T-helper 2 cell treated with Interferon-gamma antibody and Interleukin-4, amounts not matched to agents 100 ng/mL and 5 ng/mL, for 36 hours (primary cell): Measurements from ENCODE around the gene UCN. TPM values are rescaled to one million over a fixed set of nuclear protein-coding genes. Genes with fewer than 3 reads are reported as not detected.

Experiments used
- intact Hi-C: fragments of 100-400 bp; cut with micrococcal nuclease; formaldehyde crosslinking; loops from one replicate; pipeline ENCODE4 v1.15.1; 2023
- total RNA-seq: library from RNA; stranded (reverse); gene quantifications from 2 replicates; pipeline ENCODE4 v1.2.3, GENCODE V29; 2022

The UCN gene
- total RNA-seq, 1 donor from 2014 or later = 2.0 TPM

DNA sequence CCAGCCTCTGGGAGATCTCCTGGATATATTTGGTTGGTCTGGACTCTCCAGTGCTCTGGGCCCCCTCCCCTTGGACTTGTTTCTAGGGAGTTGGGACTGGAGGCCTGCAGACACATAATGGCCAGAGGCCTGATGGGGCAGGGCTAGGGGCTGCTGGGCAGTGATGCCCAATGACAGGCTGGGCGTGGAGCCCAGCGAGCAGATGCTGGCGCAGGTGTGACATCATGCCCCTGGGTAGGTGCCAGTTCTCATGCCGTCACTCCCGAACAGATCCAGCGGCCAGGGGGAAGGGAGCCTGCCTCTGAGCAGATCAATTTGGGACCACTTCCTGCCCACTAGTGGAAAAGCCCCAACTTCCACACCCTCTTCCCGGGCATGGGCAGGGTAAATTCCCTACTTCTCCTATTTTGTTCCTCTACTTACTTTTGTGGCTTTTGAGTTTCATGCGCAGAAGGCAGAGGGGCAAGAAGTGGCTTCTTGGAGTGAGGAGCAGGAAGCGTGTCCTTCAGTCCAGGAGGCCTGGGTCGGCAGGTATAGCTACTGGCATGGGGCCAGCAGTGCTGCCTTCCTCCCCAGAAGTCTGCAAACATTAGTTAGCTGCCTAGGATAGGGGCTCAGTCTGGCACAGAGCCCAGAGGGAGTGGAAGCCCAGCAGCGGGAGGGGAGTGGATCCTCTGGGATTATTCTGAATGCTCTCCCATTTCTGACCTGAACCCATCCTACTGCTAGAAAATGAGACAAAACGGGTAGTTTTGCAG lies 8.6 kb upstream of the UCN start:
- intact Hi-C loops = no loop called here

GRCh38 chr2:27315122-27315521 lies 6.9 kb upstream of the UCN start:
- intact Hi-C loops = no loop called here

GRCh38 chr2:27314709-27315108 lies 6.5 kb upstream of the UCN start:
- intact Hi-C loops = no loop called here

DNA sequence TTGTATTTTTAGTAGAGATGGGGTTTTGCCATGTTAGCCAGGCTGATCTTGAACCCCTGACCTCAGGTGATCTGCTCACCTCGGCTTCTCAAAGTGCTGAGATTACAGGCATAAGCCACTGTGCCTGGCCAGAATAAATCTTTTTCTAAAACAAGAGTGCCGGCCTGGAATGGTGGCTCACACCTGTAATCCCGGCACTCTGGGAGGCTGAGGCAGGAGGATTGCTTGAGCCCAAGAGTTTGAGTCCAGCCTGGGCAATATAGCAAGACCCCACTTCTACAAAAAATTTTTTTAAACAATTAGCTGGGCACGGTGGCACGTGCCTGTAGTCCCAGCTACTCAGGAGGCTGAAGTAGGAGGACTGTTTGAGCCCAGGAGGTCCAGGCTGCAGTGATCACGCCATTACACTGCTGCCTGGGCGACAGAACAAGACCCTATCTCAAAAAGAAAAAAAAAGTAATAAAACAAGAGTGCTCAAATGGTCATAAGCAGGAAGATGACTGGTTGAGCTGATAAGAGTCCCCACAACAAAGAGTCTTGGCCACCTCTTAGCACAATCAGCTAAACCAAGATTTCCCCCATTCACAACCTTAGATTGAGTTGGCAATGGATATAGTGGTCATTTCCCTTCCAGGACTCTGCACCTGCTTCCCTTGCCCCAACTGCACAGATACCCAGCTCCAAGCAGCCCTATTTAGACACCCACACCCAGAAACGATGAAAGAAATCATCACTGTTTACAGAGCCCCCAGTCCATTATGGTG lies 5.8 kb upstream of the UCN start:
- intact Hi-C loops = no loop called here

GRCh38 chr2:27312152-27312551 lies 3.9 kb upstream of the UCN start:
- intact Hi-C loops = no loop called here

GRCh38 chr2:27309651-27310050 lies 1.4 kb upstream of the UCN start:
- intact Hi-C loops = loop anchor here (10.0 kb wide), 1 partner anchor 465 kb away; the partner anchor contains the start of gene DPYSL5

GRCh38 chr2:27307545-27308358 lies 493 bp downstream of the UCN start:
- intact Hi-C loops = loop anchor here (10.0 kb wide), 1 partner anchor 463 kb away; the partner anchor contains the start of gene DPYSL5

DNA sequence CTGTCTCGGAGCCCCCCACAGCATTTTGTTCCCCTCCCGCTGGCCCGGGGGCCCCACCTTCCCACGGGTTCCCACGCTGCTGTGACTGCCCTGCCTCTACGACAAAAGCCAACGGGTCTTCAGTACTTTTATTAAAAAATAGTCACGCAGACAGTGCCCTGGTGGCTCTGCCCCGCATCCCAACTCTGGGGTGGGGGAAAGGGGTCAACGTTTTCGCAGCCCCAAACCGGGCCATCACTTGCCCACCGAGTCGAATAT lies 1.0 kb downstream of the UCN start:
- intact Hi-C loops = loop anchor here (10.0 kb wide), 1 partner anchor 462 kb away; the partner anchor contains the start of gene DPYSL5

GRCh38 chr2:27306573-27307286 lies 1.5 kb downstream of the UCN start:
- intact Hi-C loops = loop anchor here (10.0 kb wide), 1 partner anchor 462 kb away; the partner anchor contains the start of gene DPYSL5

DNA sequence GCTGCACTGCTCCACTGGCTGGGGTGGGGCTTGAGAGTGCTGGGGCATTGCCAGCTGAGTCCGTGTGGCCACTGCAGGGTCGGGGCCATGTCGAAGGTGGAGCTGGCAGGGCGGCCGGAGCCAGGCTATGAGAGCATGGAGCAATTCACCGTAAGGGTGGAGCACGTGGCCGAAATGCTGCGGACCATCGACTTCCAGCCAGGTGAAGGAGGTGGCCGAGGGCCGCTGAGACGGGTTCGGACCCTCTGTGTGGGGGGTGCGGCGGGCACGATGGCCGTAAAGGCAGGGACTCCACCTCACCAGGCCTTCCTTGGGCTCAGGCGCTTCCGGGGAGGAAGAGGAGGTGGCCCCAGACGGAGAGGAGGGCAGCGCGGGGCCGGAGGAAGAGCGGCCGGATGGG lies 2.1 kb downstream of the UCN start:
- intact Hi-C loops = loop anchor here (10.0 kb wide), 1 partner anchor 461 kb away; the partner anchor contains the start of gene DPYSL5

DNA sequence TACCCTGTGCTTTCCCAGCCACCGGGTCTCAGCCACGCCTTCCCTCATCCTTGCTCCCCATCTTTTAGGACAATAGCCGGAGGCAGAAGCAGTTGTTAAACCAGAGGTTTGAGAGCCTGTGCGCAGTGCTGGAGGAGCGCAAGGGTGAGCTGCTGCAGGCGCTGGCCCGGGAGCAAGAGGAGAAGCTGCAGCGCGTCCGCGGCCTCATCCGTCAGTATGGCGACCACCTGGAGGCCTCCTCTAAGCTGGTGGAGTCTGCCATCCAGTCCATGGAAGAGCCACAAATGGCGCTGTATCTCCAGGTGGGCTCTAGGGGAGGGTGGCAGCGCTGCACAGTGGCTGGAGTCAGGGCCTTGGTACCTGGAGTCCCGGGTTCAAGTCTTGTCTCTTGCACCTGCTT lies 2.7 kb downstream of the UCN start:
- intact Hi-C loops = loop anchor here (10.0 kb wide), 1 partner anchor 461 kb away; the partner anchor contains the start of gene DPYSL5

- intact Hi-C loops = loop anchor here (10.0 kb wide), 1 partner anchor 460 kb away; the partner anchor contains the start of gene DPYSL5
Measured at GRCh38 chr2:27304488-27305240, 3.6 kb downstream of the UCN start.

- intact Hi-C loops = loop anchor here (1.0 to 10.0 kb wide), 2 partner anchors 205 to 459 kb away; partner anchors contain the start of gene DPYSL5
Measured at GRCh38 chr2:27303093-27304025, 4.9 kb downstream of the UCN start.

GRCh38 chr2:27300606-27301005 lies 7.6 kb downstream of the UCN start:
- intact Hi-C loops = loop anchor here (10.0 kb wide), 1 partner anchor 456 kb away; the partner anchor contains the start of gene DPYSL5

DNA sequence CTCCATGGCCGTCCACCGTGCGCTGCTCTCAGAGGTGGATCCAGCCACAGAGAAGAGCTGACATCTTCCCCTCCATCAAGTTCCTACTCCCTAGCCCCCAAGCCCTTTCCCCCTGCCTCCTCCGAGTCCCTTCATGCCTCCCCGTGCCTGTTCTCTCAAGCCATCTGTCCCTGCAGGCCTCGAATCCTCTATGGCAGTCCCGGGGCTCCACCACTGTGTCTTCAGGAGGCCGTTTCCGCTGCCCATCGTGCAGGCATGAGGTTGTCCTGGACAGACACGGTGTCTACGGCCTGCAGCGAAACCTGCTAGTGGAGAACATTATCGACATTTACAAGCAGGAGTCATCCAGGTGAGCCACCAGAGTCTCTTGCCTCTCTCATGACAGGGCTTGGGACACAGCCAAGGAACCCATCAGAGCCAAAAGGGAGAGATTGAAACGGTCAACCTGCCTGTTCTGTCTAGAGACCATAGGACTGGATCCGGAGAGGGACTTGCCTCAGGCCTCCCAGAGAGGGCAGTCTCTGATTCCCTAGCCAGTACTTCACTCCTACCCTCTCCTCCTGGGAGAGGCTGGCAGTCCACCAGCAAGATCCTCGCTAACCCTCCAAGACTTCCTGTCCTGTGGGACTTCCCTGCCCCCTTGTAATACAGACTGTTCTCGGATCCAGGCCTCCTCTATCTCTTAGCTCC lies 9.7 kb downstream of the UCN start:
- intact Hi-C loops = no loop called here

DNA sequence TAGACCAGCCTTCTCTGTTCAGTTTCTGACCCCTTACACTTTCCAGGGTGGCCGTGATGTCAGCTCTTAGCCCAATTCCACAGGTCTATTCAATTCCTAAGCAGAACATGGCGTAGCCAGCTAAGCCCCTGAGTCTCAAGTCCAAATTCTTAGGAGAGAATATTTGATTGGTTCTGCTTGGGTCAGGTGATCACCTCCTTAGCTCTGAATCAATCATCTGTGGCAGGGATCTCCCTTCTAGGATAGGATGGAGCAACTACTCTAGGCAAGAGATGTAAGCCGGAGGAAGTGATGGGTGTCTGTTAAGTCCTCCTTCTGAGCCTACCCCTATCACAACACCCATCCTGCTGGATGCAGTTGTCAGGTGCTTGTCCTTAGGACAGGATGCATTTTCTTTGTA lies 11.1 kb downstream of the UCN start:
- intact Hi-C loops = no loop called here

DNA sequence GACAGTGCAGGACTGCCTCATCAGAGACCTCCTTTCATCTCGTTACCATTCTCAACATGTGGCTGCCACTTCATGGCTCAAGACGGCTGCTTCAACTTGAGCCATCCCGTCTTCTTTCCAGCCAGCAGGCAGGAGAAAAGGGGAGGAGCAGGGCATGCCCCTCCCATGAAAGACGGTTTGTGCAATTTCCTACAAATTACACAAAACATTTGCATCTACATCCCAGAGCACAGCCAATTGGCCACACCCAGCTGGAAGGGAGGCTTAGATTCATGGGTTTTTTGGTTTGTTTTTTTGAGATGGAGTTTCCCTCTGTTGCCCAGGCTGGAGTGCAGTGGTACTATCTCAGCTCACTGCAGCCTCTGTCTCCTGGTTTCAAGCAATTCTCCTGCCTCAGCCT lies 11.8 kb downstream of the UCN start:
- intact Hi-C loops = no loop called here

DNA sequence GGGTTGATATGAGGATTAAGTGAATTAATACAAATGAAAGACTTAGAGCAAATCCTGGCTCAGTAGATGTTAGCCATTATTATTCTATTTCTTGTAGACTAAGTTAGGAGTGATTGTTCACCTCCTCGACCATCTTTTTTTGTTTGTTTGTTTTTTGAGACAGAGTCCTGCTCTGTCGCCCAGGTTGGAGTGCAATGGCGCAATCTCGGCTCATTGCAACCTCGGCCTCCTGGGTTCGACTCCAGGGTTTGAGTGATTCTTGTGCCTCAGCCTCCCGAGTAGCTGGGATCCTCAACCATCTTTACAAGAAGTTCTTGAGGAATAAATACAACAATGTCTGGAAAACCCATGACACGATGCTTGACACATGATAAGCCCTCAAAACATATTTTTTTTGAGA lies 13.3 kb downstream of the UCN start:
- intact Hi-C loops = no loop called here
